ENCODE data around the gene FAT2. TPM values are rescaled to one million over a fixed set of nuclear protein-coding genes. Genes with fewer than 3 reads are reported as not detected.
"Not testable (repeated sequence)": the region's sequence is repeated elsewhere in the genome, so short reads cannot be mapped to it uniquely, and the experiment has no call there.

FAT2 gene
- polyA plus RNA-seq, 5 donors: 0.07 to 0.18 (median 0.10) TPM

DNA sequence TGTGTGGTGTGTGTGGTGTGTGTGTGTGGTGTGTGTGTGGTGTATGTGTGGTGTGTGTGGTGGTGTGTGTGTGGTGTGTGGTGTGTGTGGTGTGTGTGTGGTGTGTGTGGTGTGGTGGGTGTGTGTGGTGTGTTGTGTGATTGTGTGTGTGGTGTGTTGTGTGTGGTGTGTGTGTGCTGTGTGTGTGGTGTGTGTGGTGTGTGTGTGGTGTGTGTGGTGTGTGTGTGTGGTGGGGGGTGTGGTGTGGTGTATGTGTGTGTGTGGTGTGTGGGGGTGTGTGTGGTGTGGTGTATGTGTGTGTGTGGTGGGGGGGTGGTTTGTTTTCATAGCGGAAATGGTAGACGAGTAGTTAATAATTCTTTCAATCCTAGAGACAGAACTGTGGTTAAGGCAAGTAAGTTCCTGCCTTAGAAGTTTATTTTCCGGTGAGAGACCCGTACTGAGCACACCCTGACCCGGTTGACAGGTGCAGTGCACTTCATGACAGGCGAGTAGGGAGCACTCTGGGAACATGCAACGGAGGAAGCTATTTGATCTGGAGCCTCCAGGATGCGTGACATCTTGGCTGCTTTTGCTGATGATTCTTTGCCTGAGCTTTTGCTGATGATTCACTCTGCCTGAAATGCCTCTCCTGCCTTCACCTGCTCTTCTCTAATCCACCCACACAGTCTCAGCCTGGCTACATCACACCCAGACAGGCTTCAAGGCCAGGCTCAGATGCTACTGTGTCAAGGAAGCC is 21.7 kb upstream of the FAT2 start:
- DNase-seq: no peak

- DNase-seq: no peak
Measured at GRCh38 chr5:151611127-151611775, 20.1 kb upstream of the FAT2 start.

- no peak for DNase-seq
Measured at GRCh38 chr5:151608522-151608921, 17.4 kb upstream of the FAT2 start.

GRCh38 chr5:151607304-151607703 is 16.2 kb upstream of the FAT2 start:
- no peak for DNase-seq

- no peak for DNase-seq
Measured at GRCh38 chr5:151605559-151605958, 14.4 kb upstream of the FAT2 start.

DNA sequence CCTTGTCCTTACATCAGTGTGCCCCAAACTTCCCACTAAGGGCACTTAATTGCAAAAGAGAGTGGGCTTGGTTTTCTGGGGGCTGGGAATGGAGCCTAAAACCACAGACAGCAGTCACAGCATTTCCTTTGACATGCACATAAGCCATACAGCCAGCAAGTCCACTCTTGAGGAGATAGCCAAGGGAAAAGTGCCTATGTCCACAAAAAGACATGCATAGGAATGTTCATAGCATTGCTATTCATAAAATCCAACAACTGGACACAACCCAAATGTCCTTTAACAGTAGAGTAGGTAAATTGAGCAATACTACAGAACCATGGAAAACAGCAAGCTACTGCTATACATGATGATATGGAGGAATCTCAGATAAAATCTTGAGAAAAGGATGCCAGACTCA is 11.7 kb upstream of the FAT2 start:
- no peak for DNase-seq

GRCh38 chr5:151601391-151601790 is 10.3 kb upstream of the FAT2 start:
- no peak for DNase-seq

GRCh38 chr5:151600069-151600665 is 9.0 kb upstream of the FAT2 start:
- no peak for DNase-seq

DNA sequence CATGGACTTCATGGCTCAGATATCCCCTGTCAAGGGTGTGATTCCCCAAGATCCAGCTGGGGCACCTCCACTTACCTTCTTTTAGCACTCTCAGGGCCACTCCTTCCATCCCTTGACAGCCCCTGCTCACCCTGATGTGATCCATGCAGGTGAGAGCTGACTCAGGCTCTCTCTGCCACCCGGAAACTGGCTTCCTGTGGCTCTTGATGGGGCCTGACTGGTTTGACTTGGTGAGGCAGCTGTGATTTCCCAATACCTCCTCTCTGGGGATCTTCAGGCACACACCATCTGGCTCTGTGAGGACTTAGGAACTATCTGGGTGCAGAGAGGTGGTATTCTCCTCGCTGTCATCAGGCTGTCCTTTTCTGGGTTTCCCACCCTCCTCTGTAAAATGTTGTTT is 7.9 kb upstream of the FAT2 start:
- no peak for DNase-seq

DNA sequence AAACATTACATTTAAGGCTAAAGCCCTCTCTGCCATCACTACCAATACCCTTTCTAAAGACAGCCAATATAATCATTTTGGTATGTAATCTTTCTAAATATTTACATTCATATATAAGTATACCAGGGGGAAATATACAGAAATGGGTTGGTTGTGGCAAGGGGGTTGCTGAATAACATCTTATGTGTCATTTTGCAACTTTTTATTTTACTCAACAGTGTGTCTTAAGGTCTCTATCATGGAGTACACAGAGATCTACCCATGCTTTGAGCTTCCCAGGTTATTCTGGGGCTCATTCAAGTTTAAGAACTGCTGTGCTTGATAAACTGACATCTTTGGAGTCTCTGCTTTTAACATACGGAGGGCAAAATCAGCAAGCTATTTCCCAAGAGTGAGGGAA is 7.4 kb upstream of the FAT2 start:
- no peak for DNase-seq

- no peak for DNase-seq
Measured at GRCh38 chr5:151597749-151598148, 6.6 kb upstream of the FAT2 start.

- DNase-seq: no peak
Measured at GRCh38 chr5:151596828-151597539, 5.9 kb upstream of the FAT2 start.

DNA sequence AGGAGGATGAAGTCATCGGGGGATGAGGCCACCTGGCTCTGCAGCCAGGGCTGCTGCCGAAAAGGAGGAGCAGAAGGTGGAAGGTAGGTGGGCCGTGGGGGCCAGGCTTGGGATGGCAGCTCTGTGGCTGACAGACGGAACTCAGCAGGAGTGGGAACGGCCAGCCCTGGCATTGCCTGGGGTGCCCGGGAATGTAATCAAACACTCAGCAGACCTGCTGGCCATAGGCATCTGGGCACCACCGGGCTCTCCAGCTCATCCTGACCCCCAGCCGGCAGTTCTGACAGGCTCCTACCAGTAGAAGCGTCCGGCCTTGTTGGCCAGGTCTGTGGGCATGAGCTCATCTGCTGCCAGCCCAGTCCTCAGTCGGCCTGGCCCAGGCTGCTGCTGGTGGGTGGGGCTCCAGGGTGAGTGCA is 4.3 kb upstream of the FAT2 start:
- no peak for DNase-seq

DNA sequence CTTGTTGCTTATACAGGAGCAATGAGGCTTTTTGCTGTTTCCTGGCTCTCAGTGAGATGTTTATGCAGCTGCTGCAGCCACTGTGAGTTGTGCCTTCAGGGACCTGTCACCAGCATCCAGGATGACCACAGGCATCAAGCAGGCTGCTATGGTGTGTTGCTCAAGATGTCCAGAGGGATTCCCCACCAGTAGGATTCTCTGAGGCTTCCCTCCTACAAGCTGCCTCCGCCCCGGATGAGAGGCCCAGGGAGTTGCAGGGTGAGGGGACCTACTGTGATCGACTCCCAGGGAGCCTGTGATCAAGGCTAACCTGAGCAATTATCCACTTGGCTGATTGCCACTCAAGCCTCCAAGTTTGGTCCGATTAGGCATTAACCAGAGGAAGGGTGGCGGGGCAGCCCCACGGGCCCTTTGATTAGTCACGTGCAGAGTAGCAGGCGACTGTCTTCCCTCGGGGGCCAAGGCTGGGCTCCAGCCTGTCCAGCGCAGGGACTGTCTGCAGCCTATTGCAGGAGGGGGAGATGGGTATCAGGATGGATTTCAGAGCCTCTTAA is 1.8 kb upstream of the FAT2 start:
- DNase-seq: no peak

DNA sequence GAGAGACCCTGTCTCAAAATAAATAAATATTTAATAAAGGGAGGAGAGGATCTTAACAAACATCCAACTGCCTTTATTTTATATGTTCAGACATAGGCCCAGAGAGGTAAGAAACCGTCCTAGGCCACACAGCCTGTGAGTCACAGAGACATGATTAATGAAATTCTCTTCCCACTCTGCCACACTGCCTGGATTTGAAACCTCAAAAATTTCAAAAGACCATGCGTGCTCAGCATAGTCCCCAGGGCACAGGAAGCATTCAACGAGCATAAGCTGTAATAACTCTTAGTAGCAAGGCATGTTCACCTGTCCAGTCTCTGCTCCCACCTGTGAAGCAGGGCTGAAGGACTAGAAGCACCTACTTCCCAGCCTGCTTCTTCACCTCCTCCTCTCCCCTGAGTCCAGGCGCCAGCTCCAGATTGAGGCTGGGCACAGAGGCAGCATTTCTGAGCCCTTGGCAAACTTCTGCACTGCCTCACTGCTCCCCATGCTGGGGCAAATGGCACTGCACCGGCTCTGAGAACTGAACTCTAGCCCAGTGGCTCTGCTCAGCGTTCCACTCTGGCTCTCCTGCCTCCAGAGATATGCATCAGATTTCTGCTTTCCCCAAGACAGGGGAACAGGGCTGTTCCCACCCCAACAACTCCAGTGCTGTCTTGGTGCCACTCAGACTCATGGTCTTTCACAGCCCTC is 1.1 kb downstream of the FAT2 start:
- DNase-seq: no peak

DNA sequence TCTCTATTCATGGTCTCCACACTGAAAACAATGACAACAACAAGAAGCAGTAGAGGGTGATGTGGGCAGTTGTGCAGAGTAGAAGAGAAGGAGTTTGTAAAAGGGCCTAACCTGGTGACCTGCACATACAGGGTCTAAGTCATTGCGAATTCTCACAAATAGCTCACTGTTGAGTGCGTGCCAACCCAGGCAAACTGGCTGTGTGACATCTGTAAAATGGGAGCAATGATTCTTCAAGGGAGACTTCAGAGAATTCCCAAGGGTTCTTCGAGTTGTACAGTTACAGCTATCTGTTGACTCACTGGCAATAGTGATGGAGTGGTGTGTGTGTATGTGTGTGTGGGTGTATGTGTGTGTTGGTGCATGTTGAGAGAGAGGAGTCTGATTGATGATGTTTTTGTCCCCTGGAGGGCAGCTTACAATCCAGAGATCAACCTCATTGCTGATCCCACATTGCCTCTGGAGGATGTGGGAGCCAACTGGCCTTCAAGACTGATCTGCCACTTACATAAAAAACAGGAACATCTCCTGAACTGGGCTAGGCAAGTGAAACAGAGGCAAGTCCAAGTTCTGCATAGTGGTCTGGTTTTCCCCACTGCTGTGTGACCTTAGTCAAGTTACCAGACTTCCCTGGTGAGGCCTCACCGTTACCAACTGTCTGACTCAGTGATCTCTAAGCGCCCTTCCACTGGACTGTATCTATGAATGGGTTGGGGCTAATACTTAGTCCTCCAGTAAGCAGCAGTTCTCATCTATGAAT is 3.2 kb downstream of the FAT2 start:
- no peak for DNase-seq

- DNase-seq: no peak
Measured at GRCh38 chr5:151585970-151586369, 5.2 kb downstream of the FAT2 start.

DNA sequence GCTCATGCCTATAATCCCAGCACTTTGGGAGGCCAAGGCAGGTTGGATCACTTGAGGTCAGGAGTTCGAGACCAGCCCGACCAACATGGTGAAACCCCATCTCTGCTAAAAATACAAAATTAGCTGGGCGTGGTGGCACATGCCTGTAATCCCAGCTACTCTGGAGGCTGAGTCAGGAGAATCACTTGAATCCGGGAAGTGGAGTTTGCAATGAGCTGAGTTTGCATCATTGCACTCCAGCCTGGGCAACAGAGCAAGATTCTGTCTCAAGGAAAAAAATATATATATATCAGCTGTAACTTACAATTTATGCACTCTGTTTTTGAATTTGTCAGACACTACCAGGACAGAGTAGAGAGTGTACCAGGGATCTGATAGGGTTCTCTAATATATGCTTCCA is 5.8 kb downstream of the FAT2 start:
- DNase-seq: not testable (repeated sequence)

GRCh38 chr5:151584057-151584937 is 6.8 kb downstream of the FAT2 start:
- no peak for DNase-seq
